PC-3 (cell line): Measurements from ENCODE around the gene RPS6KA2. TPM values are rescaled to one million over a fixed set of nuclear protein-coding genes. Genes with fewer than 3 reads are reported as not detected.

Experiments used
- ATAC-seq: fragments of 200-7000 bp; cut with Tn5 transposase; 2 replicates; pipeline ENCODE4 v1.9.1; 2020; ENCODE audit warnings: mild to moderate bottlenecking, moderate library complexity
- BruUV-seq: library from RNA; stranded (reverse); fragments of 400-500 nt; replicated peaks from 2 replicates; lab custom pipeline; 2021; lab: Mats Ljungman, UMichigan
- CTCF ChIA-PET: fragments of 300-600 bp; sonication (Branson Sonifier 250); formaldehyde crosslinking; loops from one replicate; lab custom pipeline; 2022; ENCODE audit warnings: antibody characterized with exemption; lab: Charles Lee
- POLR2A ChIA-PET: fragments of 300-600 bp; sonication (Branson Sonifier 250); formaldehyde crosslinking; loops from one replicate; lab custom pipeline; 2022; ENCODE audit warnings: antibody characterized with exemption; ENCODE audit not compliant: unreplicated experiment; lab: Charles Lee
- DNase-seq: peaks from one replicate; pipeline ENCODE4 v3.0.0-alpha.2; 2015
- H2AFZ ChIP-seq: fragments of 300-600 bp; sonication (generic); 2 replicates; pipeline ENCODE4 v1.6.0; 2016; ENCODE audit warnings: antibody characterized with exemption, low read length
- H3F3A ChIP-seq: fragments of 300-600 bp; sonication (generic); one replicate; pipeline ENCODE4 v1.6.0; 2017; ENCODE audit warnings: antibody characterized with exemption, low read length, control low read depth, mild to moderate bottlenecking; ENCODE audit not compliant: unreplicated experiment
- H3K27ac ChIP-seq: fragments of 300-600 bp; sonication (generic); 2 replicates; pipeline ENCODE4 v1.5.1; 2016; ENCODE audit warnings: mild to moderate bottlenecking, low read length
- H3K27me3 ChIP-seq: fragments of 300-600 bp; sonication (generic); 2 replicates; pipeline ENCODE4 v1.6.1; 2016; ENCODE audit warnings: low read length, mixed read lengths
- H3K36me3 ChIP-seq: fragments of 300-600 bp; sonication (generic); 2 replicates; pipeline ENCODE4 v1.6.1; 2016; ENCODE audit warnings: low read depth, mixed run types, low read length, mixed read lengths
- H3K4me1 ChIP-seq: fragments of 300-600 bp; sonication (generic); 2 replicates; pipeline ENCODE4 v1.5.1; 2016; ENCODE audit warnings: low read length; ENCODE audit not compliant: insufficient read depth
- H3K4me2 ChIP-seq: fragments of 300-600 bp; sonication (generic); 2 replicates; pipeline ENCODE4 v1.6.0; 2016; ENCODE audit warnings: low read length
- H3K4me3 ChIP-seq: fragments of 300-600 bp; sonication (generic); 2 replicates; pipeline ENCODE4 v1.5.1; 2016; ENCODE audit warnings: mild to moderate bottlenecking, low read length, mixed read lengths
- H3K79me2 ChIP-seq: fragments of 300-600 bp; sonication (generic); 2 replicates; pipeline ENCODE4 v1.6.1; 2017; ENCODE audit warnings: low read length, mixed read lengths
- H3K9ac ChIP-seq: fragments of 300-600 bp; sonication (generic); 2 replicates; pipeline ENCODE4 v1.6.0; 2016; ENCODE audit warnings: mild to moderate bottlenecking, low read length
- H3K9me2 ChIP-seq: fragments of 300-600 bp; sonication (generic); replicated peaks from 2 replicates; pipeline ENCODE4 v1.6.1; 2016; ENCODE audit warnings: mixed run types, low read length, mixed read lengths
- H3K9me3 ChIP-seq: fragments of 300-600 bp; sonication (generic); 2 replicates; pipeline ENCODE4 v1.6.1; 2016; ENCODE audit warnings: low read length, mixed read lengths
- H4K20me1 ChIP-seq: fragments of 300-600 bp; sonication (generic); 2 replicates; pipeline ENCODE4 v1.6.1; 2016; ENCODE audit warnings: low read length, mixed read lengths
- CTCF ChIP-seq: fragments of 300-600 bp; sonication (generic); conservative IDR thresholded peaks from 2 replicates; pipeline ENCODE4 v1.5.1; 2017; ENCODE audit warnings: antibody characterized with exemption, low read depth, mild to moderate bottlenecking, low read length
- EZH2 ChIP-seq: fragments of 300-600 bp; sonication (generic); IDR thresholded peaks from one replicate; pipeline ENCODE4 v1.6.1; 2017; ENCODE audit warnings: antibody characterized with exemption, mild to moderate bottlenecking, low read length; ENCODE audit not compliant: unreplicated experiment
- EZH2phosphoT487 ChIP-seq: fragments of 300-600 bp; sonication (generic); IDR thresholded peaks from 2 replicates; pipeline ENCODE4 v1.6.1; 2018; ENCODE audit warnings: mild to moderate bottlenecking, antibody characterized with exemption, low read length, borderline replicate concordance
- intact Hi-C: fragments of 100-400 bp; cut with micrococcal nuclease; formaldehyde crosslinking; loops from 2 replicates; pipeline ENCODE4 v1.9.0; 2023
- total RNA-seq: library from RNA; depleted of rRNA; stranded (reverse); fragments of >200 nt; gene quantifications from 2 replicates; pipeline ENCODE4 v1.2.3, GENCODE V29; 2014

The RPS6KA2 gene
- total RNA-seq, 1 experiment from 2014 or later, result 5.1 TPM

GRCh38 chr6:166514196-166514595 is 112.9 kb downstream of the RPS6KA2 start:
- BruUV-seq, result no TSS peak
- CTCF ChIA-PET, result interaction anchor here (1.7 kb wide), 1 partner anchor 43 kb away, joined by 4 read pairs; no protein-coding TSS in a partner anchor
- Histone ChIP-seq H3K27me3 (no peaks in the 10 kb centered on the region), H3K4me2 (no peak overlapping the region), H3K79me2 (no peaks in the 10 kb centered on the region), H2AFZ (no peak overlapping the region), H3K9me3 (no peaks in the 10 kb centered on the region), H4K20me1 (no peaks in the 10 kb centered on the region), H3F3A (no peaks in the 10 kb centered on the region), H3K27ac (no peak overlapping the region), H3K9me2 (no peaks in the 10 kb centered on the region), H3K4me1 (peaks cover 8% of the 10 kb centered on the region), H3K9ac (no peak overlapping the region), H3K36me3 (no peaks in the 10 kb centered on the region), H3K4me3 (no peak overlapping the region)
- DNase-seq, result no peak
- intact Hi-C loops, result no loop called here
- POLR2A ChIA-PET, result no interaction called here
- no peak; the same call in 1 of the 2 replicates for ATAC-seq
- peak; percentile 35; the same call in 1 of the 2 replicates for TF ChIP-seq CTCF
- no peak for TF ChIP-seq EZH2phosphoT487

- Histone ChIP-seq H3K27me3 (no peaks in the 10 kb centered on the region), H3K4me3 (no peak overlapping the region), H3K9me2 (no peaks in the 10 kb centered on the region), H3K9ac (no peak overlapping the region), H3K36me3 (no peaks in the 10 kb centered on the region), H2AFZ (no peak overlapping the region), H4K20me1 (no peaks in the 10 kb centered on the region), H3K9me3 (no peaks in the 10 kb centered on the region), H3K27ac (no peak overlapping the region), H3F3A (no peaks in the 10 kb centered on the region), H3K4me2 (no peak overlapping the region), H3K4me1 (peaks cover 8% of the 10 kb centered on the region), H3K79me2 (no peaks in the 10 kb centered on the region)
- TF ChIP-seq CTCF (no peak), EZH2phosphoT487 (no peak), EZH2 (no peak)
- CTCF ChIA-PET, result no interaction called here
- POLR2A ChIA-PET, result no interaction called here
- BruUV-seq, result no TSS peak
- DNase-seq (no peak), ATAC-seq (no peak)
- intact Hi-C loops, result no loop called here
These were observed 114.5 kb downstream of the RPS6KA2 start for GRCh38 chr6:166512567-166512966.

GRCh38 chr6:166511316-166511715 is 115.7 kb downstream of the RPS6KA2 start:
- ChIA-PET POLR2A (no interaction called here), CTCF (no interaction called here)
- no TSS peak for BruUV-seq
- Histone ChIP-seq H3K4me2 (no peak overlapping the region), H4K20me1 (no peaks in the 10 kb centered on the region), H3K27ac (no peak overlapping the region), H3K4me1 (peaks cover 8% of the 10 kb centered on the region), H2AFZ (no peak overlapping the region), H3K9me2 (no peaks in the 10 kb centered on the region), H3K27me3 (no peaks in the 10 kb centered on the region), H3F3A (no peaks in the 10 kb centered on the region), H3K4me3 (no peak overlapping the region), H3K9me3 (no peaks in the 10 kb centered on the region), H3K9ac (no peak overlapping the region), H3K36me3 (no peaks in the 10 kb centered on the region), H3K79me2 (no peaks in the 10 kb centered on the region)
- intact Hi-C loops, result no loop called here
- DNase-seq, result no peak
- ATAC-seq, result no peak
- TF ChIP-seq CTCF (no peak), EZH2 (no peak), EZH2phosphoT487 (no peak)
